GM21381 (cell line): Measurements from ENCODE around the gene CNOT3.

Source experiments
- ATAC-seq: cut with Tn5 transposase; IDR thresholded peaks from one replicate; pipeline ENCODE4 v1.9.1; 2021; ENCODE audit warnings: mild to moderate bottlenecking, moderate library complexity; ENCODE audit not compliant: unreplicated experiment

Gene CNOT3

DNA sequence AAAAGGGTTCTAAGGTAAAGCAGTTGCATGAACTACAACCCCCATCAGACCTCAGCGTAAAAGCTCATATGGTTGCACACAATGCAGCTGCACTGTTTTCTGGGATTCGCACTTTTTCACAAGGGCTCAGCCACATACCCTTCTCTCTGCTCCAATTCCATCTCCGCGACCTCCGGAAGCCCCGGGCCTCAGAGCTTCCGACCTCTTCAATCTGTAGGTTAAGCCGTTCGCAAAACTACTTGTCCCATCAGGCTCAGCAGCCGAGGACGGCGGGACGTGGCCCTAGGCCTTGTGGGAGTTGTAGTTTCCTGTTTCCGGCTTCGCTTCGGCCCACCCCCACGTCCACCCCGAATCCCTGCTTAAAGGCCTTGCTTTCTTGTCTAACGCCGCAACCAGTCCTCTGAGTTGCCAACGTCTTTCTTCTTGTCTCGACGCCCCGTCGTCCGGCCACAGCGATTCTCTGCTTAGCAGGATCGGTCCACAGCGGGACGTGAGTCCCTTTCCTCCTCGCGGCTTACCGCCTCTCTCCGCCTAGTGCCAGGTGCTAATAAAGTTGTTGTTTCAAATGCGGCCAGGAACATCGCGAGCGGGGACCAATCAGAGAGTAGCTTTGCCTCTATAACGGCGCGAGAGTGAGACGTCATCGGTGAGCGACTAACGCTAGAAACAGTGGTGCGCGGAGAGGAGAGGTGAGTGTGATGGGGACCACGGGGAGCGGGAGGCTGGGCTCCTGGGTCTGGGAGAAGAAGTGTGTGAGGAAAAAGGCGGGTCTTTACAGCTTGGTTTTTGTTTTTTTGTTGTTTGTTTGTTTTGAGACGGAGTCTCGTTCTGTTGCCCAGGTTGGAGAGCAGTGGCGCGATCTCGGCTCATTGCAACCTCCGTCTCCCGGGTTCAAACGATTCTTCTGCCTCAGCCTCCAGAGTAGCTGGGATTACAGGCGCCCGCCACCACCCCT, 22.2 kb upstream of the CNOT3 start, which contains the start of the genes PRPF31 and TFPT:
Gene PRPF31 (plus strand): TSS at position 646 of the 955 bp plus-strand sequence. CDS start 2,525 bp downstream, outside the sequence.
Gene TFPT (minus strand): TSS at position 549 of the 955 bp plus-strand sequence. CDS start 388 bp downstream, at position 161.
- peak; percentile 78 for ATAC-seq

- ATAC-seq: no peak
These were observed 16.3 kb upstream of the CNOT3 start for GRCh38 chr19:54121259-54121658.

- no peak for ATAC-seq
These were observed 13.9 kb upstream of the CNOT3 start for GRCh38 chr19:54123682-54124081.

DNA sequence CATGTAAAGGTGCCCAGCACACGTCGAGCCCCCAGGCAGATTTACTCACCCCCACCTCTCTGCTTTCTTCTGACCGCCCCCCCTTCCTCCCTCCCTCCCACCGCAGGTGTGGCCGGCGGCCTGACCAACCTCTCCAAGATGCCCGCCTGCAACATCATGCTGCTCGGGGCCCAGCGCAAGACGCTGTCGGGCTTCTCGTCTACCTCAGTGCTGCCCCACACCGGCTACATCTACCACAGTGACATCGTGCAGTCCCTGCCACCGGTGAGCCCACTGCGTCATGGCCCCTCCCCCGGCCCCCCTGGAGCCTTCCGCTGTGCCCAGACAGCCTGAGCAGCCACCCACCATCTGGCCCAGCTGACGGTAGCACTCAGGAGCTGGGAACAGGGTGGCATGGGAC, 13.2 kb upstream of the CNOT3 start:
- ATAC-seq: no peak

DNA sequence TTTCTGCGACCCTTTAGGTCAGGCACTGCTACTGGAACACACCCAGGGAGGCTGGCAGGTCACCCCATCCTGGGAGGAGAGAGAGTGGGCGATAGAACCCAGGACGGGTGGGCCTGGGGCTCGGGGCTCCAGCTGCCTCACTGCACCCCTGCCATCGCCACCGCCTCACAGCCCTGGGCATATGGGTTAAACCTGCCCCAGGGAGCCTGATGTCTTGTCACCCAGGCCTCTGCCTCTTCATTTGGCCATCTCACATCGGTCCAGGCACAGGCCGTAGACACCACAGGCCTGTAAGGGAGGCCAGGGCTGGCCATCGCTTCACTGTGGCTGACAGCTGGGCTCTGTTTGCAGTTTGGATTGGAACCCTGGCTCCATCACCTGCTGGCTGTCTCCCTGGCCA, 11.8 kb upstream of the CNOT3 start:
- no peak for ATAC-seq

GRCh38 chr19:54127688-54128440, 9.7 kb upstream of the CNOT3 start:
- ATAC-seq: no peak

DNA sequence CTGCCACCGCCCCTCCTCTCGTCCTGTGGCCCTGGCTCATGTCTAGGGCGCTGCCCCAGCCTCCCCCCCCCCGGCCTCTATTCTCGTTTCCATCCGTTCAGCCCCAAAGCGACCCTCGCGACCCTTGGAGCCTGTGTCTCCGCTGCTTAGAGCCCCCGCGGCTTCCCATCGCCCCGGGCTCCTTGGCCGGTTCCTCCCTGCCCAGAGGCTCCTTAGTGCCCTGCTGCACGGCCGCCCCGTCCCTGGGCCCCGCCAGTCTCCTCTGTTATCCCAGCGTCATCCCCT, 9.2 kb upstream of the CNOT3 start:
- ATAC-seq: no peak

- ATAC-seq: no peak
These were observed 8.6 kb upstream of the CNOT3 start for GRCh38 chr19:54128796-54129616.

GRCh38 chr19:54129617-54129996, 8.0 kb upstream of the CNOT3 start:
- no peak for ATAC-seq

DNA sequence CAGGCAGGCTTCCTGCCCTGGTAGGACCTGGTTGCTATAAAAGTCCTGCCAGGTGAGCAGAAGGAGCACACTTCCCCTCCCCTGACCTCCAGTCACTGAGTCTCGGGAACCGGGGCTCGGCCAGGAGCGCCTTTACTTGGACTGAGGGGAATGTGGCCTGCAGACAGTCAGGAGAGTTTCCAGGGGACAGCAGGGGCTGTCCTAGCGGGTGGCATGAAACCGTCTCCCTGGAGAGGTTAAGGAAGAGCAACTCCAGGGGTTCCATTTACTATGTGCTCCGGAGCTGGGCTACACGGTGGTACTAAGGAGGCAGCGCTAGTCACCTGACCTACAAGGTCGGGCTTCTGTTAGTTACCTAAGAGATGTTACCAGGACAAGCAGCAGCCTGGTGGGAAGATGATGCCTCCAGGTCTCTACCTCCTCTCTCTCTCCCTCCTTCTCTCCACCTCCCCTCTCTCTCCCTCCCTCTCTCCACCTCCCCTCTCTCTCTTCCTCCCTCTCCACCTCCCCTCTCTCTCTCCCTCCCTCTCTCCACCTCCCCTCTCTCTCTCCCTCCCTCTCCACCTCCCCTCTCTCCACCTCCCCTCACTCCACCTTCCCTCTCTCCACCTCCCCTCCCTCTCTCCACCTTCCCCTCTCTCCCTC, 4.1 kb upstream of the CNOT3 start:
- no peak for ATAC-seq

- ATAC-seq: no peak
These were observed 3.5 kb upstream of the CNOT3 start for GRCh38 chr19:54133957-54134590.

DNA sequence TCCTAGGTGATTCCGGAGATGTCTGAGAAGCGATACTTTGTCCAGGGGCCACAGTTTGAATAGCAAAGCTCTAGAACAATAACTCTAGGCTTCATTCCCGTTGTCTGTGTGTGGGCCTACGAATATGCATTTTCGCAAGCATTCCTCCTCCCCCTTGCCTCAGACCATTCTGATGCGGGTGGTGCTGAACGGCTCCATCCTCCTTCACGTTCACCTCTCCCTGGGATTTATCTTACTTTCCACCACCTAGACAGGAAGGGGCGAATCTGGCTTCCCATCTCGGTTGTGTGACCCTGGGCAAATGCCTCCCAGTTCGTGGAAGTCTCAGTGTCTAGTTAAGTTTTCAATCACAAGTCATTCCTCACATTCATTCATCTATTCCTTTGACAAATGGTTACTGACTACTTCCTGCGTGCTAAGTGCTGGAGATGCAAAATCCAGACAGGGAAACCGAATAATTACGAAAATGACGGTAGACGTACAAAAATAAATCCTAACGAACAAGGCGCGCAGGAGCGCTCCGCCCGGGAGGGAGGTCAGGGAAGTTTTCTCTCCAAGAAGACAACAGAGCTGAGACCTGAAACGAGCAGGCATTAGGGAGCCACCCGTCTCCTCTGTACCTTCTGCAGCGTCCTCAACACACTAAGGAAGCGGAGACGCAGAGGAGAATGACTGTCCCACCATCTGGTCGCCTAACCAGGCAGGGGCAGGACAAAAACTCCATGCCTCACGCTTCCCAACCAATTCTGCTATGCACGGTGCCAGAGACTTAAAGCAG, 1.3 kb upstream of the CNOT3 start:
- no peak for ATAC-seq

DNA sequence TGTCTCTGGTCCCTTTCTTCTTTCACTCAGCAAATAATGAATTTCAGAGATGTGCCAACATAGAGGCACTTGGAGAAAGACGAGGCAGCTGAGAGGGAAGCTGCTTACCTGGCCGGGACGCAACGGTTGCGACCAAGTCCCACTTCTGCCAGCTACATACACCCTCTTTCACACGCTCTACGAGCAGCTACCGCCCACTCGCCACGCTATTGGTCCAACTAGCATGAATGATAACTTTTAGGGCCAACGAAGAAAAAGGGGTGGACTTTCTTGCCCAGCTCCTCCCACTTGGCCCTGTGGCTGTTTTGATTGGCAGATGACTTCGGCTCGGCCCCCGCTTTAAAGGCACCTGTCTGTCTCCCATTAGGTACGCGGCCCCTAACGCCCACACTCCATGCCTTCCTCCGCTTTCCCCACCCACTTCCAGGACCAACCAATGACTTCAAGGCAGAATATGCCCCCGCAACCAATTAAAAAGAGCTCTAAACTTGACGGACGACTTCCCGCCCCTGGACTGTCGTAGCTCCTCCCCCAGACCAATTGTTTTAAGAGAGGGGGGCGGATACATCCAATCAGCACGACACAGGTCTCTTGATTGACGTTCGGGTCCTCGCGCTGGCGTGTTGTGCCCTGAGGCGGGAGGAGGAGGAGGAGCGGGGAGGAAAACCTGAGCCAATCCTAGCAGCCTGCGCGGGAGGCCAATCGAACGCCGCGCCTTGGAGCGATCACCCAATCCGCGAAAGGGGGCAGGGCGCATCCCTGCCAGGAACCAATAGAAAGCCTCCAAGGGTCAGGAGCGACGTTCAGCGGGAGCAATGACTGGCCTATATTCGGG, 481 bp upstream of the CNOT3 start:
- ATAC-seq: peak; percentile 80

DNA sequence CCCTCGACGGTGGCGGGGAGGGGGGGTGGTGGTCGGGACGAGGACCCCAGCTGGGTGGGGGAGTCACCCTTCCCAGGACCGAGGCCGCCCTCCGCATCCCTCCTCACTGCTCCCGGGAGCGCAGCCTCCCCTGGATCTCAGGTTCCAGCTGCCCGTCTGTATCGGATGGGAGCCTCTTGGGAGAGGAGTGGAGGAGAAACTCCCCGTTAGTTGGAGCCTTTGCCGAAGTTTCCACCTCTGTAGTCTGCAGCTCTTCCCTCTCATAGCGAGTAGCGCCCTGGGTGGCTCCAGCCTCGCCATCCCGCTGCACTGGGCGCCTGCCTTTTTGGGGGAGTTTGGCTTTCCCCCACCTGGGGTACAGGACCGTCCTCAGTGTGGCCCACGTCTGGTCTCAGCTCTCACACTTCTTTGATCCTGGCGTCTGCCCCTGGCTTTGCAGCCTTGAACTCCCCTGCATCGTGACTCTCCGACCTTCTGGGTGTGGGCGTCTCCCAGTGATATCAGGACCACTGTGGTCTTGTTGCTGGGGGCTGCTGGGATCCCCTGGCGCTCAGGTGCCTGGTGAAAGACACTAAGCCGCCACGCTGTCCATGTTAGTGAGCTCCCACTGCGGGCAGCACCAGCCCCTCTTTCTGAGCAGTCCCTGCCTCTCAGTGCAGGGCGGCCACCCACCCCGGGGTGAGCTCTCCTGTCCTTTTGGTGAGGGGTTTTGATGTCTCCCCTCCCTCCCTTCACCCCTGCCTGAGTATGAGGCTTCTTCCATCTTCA, 1.1 kb downstream of the CNOT3 start:
- ATAC-seq: no peak

DNA sequence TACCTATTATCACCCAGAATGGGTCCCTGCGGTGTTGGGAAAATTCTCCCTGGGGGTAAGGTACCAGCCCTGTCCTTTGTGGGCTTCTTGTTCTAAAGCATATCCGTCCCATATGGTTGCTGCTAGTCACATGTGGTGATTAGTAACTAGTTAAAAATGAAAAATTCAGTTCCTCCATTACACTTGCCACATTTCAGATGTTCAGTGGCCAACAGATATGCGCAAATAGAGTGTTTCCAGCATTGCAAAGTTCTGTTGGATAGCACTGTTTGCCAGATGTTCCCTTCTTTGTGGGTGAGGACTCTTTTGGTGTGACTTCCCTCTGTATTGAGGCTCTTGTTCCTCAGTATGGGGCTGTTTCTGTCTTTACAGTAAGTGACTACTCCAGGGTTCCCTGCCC, 3.8 kb downstream of the CNOT3 start:
- no peak for ATAC-seq

GRCh38 chr19:54142166-54142780, 4.7 kb downstream of the CNOT3 start:
- ATAC-seq: no peak

GRCh38 chr19:54145541-54146158, 8.1 kb downstream of the CNOT3 start:
- no peak for ATAC-seq
